KMS-11 (cell line): ENCODE results near the gene IGSF9.

Experiments
- H2AFZ ChIP-seq: fragments of 200-600 bp; sonication (generic); 2 replicates; pipeline ENCODE4 v1.6.1; 2016; ENCODE audit warnings: antibody characterized with exemption, mixed run types, low read depth
- H3K27ac ChIP-seq: fragments of 200-600 bp; sonication (generic); 2 replicates; pipeline ENCODE4 v1.6.1; 2016; ENCODE audit warnings: mild to moderate bottlenecking, mixed run types
- H3K27me3 ChIP-seq: fragments of 200-600 bp; sonication (generic); 2 replicates; pipeline ENCODE4 v1.6.1; 2017; ENCODE audit warnings: mild to moderate bottlenecking, low read depth, mixed run types, moderate library complexity; ENCODE audit not compliant: insufficient read depth
- H3K36me3 ChIP-seq: fragments of 200-600 bp; sonication (generic); 2 replicates; pipeline ENCODE4 v1.6.1; 2017; ENCODE audit warnings: mild to moderate bottlenecking, mixed run types; ENCODE audit not compliant: insufficient read depth
- H3K4me1 ChIP-seq: fragments of 200-600 bp; sonication (generic); 2 replicates; pipeline ENCODE4 v1.6.1; 2016; ENCODE audit warnings: mild to moderate bottlenecking, low read depth, mixed run types; ENCODE audit not compliant: poor library complexity, severe bottlenecking
- H3K4me2 ChIP-seq: fragments of 200-600 bp; sonication (generic); 2 replicates; pipeline ENCODE4 v1.7.0; 2016; ENCODE audit warnings: mild to moderate bottlenecking, mixed run types
- H3K4me3 ChIP-seq: fragments of 200-600 bp; sonication (generic); IDR thresholded peaks from 2 replicates; pipeline ENCODE4 v1.6.1; 2017; ENCODE audit warnings: low read depth, low read length, mixed read lengths; ENCODE audit not compliant: insufficient read depth
- H3K79me2 ChIP-seq: fragments of 200-600 bp; sonication (generic); 2 replicates; pipeline ENCODE4 v1.6.1; 2016; ENCODE audit warnings: low read depth, mixed run types; ENCODE audit not compliant: insufficient read depth
- H3K9ac ChIP-seq: fragments of 200-600 bp; sonication (generic); 2 replicates; pipeline ENCODE4 v1.6.1; 2016; ENCODE audit warnings: mild to moderate bottlenecking, mixed run types
- H4K20me1 ChIP-seq: fragments of 200-600 bp; sonication (generic); 2 replicates; pipeline ENCODE4 v1.6.1; 2016; ENCODE audit warnings: mild to moderate bottlenecking, mixed run types; ENCODE audit not compliant: insufficient read depth
- CTCF ChIP-seq: fragments of 200-600 bp; sonication (generic); conservative IDR thresholded peaks from 2 replicates; pipeline ENCODE4 v1.6.1; 2017; ENCODE audit warnings: low read depth, mild to moderate bottlenecking, antibody characterized with exemption, low read length, moderate library complexity, mixed read lengths

Gene IGSF9

DNA sequence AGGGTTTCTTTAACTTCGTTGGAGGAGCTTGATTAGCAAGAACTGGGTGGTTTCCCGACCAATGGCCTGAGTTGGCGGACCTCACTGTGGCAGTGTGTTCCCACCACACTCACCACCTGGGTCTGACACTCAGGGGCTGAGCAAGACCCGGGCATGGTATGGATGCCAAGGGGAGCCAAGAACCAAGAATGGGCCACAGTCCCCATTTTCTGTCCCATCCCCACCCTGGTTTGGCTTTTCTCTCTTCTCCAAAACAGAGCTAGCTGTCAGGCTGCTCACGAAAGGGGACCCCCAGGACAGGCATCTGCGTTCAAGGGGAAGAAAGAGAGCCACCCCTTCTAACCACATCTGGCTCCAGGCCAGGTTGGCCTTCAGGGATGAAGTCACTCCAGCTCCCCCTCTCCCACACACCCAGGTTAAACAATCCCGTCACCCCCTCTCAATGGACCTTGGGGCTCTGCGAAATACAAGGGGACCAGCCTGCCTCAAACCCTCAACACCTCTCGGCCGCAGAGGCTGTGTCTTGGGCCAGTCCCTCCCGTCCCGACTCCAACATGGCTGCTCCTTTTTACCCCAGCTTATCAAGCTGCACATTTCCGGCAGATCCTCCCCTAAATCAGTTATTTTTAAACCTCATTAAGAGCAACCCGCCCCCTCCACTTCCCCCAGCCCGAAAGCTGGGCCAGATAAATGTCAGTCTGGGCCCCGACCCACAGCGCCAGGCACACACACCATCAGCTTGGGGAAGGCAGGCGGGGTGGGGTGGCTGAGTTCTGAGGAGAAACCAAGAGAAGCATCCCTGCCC is 23.5 kb downstream of the IGSF9 start:
- H3K4me1 ChIP-seq: peaks cover 75% of the 10 kb centered on the region
- H4K20me1 ChIP-seq: peaks cover 53% of the 10 kb centered on the region
- H3K79me2 ChIP-seq: peaks cover 66% of the 10 kb centered on the region
- H3K36me3 ChIP-seq: peaks cover 21% of the 10 kb centered on the region; the same call in 1 of the 2 replicates
- no peaks in the 10 kb centered on the region for H3K27me3 ChIP-seq
- H3K9ac ChIP-seq: peak overlapping the region; percentile 98; the same call in 1 of the 2 replicates
- H2AFZ ChIP-seq: no peak overlapping the region
- no peak overlapping the region for H3K4me3 ChIP-seq
- H3K4me2 ChIP-seq: peak overlapping the region; percentile 92
- no peak for TF ChIP-seq CTCF
- peak overlapping the region; percentile 78; the same call in 1 of the 2 replicates for H3K27ac ChIP-seq

DNA sequence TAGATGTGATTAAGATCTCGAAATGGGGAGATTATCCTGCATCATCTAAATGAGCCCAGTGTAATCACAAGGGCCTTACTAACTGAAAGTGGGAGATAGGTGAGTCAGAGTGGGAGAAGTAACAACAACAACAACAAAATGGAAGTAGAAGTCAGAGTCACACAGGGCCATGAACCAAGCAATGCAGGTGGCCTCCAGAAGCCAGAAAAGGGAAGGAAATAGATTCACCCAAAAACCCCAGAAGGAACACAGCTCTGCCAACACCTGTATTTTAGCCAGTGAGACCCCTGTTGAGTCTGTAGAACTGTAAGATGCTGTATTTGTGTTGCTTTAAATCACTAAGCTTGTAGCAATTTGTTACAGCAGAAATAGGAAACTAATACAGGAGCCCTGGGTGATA is 24.2 kb downstream of the IGSF9 start:
- H3K36me3 ChIP-seq: peaks cover 21% of the 10 kb centered on the region; the same call in 1 of the 2 replicates
- H3K79me2 ChIP-seq: peaks cover 66% of the 10 kb centered on the region
- no peak for TF ChIP-seq CTCF
- H3K4me2 ChIP-seq: peak overlapping the region; percentile 92; the same call in 1 of the 2 replicates
- H3K27ac ChIP-seq: peak overlapping the region; percentile 78; the same call in 1 of the 2 replicates
- H4K20me1 ChIP-seq: peaks cover 53% of the 10 kb centered on the region
- H3K27me3 ChIP-seq: no peaks in the 10 kb centered on the region
- H3K4me1 ChIP-seq: peaks cover 73% of the 10 kb centered on the region
- no peak overlapping the region for H2AFZ ChIP-seq
- H3K9ac ChIP-seq: no peak overlapping the region; the same call in 1 of the 2 replicates
- H3K4me3 ChIP-seq: no peak overlapping the region

GRCh38 chr1:159920651-159921050 is 24.8 kb downstream of the IGSF9 start:
- no peak overlapping the region; the same call in 1 of the 2 replicates for H3K9ac ChIP-seq
- peaks cover 53% of the 10 kb centered on the region for H4K20me1 ChIP-seq
- H3K4me3 ChIP-seq: no peak overlapping the region
- H3K36me3 ChIP-seq: peaks cover 21% of the 10 kb centered on the region; the same call in 1 of the 2 replicates
- no peaks in the 10 kb centered on the region for H3K27me3 ChIP-seq
- peaks cover 68% of the 10 kb centered on the region for H3K4me1 ChIP-seq
- H3K4me2 ChIP-seq: peak overlapping the region; percentile 92
- no peak for TF ChIP-seq CTCF
- peak overlapping the region; percentile 78; the same call in 1 of the 2 replicates for H3K27ac ChIP-seq
- no peak overlapping the region for H2AFZ ChIP-seq
- H3K79me2 ChIP-seq: peaks cover 66% of the 10 kb centered on the region

GRCh38 chr1:159920202-159920601 is 25.2 kb downstream of the IGSF9 start:
- H3K9ac ChIP-seq: no peak overlapping the region
- H3K36me3 ChIP-seq: peaks cover 21% of the 10 kb centered on the region; the same call in 1 of the 2 replicates
- no peak for TF ChIP-seq CTCF
- H3K79me2 ChIP-seq: peaks cover 64% of the 10 kb centered on the region
- peak overlapping the region; percentile 92; the same call in 1 of the 2 replicates for H3K4me2 ChIP-seq
- H3K4me3 ChIP-seq: no peak overlapping the region
- H3K27ac ChIP-seq: peak overlapping the region; percentile 8; the same call in 1 of the 2 replicates
- H3K4me1 ChIP-seq: peaks cover 68% of the 10 kb centered on the region
- H3K27me3 ChIP-seq: no peaks in the 10 kb centered on the region
- peaks cover 53% of the 10 kb centered on the region for H4K20me1 ChIP-seq
- no peak overlapping the region for H2AFZ ChIP-seq
